GM21360 (cell line): Measurements from ENCODE around the gene SMG1.
A peak's percentile ranks its signal among the peaks of the same experiment; 100 is the strongest.
"Not testable (repeated sequence)": the region's sequence is repeated elsewhere in the genome, so short reads cannot be mapped to it uniquely, and the experiment has no call there.

Source experiments
- ATAC-seq: cut with Tn5 transposase; IDR thresholded peaks from one replicate; pipeline ENCODE4 v1.9.1; 2021; ENCODE audit warnings: mild to moderate bottlenecking, moderate library complexity; ENCODE audit not compliant: unreplicated experiment

Gene SMG1

DNA sequence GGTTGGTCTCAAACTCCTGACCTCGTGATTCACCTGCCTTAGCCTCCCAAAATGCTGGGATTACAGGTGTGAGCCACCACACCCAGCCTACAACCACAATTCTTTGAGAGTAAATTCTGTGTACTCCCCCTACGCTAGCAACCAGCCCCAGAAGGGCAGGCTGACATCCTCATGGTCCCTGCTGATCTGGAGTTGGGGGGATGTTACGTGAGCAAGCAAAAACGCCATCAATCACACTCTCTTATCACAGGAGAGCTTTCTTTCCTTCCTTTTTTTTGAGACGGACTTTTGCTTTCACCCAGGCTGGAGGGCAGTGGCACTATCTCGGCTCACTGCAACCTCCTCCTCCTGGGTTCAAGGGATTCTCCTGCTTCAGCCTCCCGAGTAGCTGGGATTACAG is 154.0 kb downstream of the SMG1 start:
- ATAC-seq, result not testable (repeated sequence)

DNA sequence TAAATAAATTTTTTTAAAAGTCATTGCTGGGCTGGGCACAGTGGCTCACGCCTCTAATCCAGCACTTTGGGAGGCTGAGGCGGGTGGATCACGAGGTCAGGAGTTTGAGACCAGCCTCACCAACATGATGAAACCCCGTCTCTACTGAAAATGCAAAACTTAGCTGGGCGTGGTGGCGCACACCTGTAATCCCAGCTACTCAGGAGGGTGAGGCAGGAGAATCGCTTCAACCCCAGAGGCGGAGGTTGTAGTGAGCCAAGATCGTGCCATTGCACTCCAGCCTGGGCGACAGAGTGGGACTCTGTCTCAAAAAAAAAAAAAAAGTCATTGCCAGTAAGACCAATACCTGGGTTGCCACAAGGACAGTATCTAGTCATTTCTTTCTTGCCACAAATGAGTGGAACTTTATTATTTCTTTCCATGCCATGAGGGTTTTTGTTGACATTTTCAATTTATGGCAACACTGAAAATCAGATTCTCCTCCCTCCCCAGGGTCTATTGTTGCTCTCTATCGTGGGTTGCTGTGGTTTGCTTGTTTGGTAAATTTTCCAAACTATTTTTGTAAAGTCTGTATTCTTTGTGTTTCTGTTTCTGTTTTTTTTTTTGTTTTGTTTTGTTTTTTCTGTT is 155.8 kb downstream of the SMG1 start:
- not testable (repeated sequence) for ATAC-seq

DNA sequence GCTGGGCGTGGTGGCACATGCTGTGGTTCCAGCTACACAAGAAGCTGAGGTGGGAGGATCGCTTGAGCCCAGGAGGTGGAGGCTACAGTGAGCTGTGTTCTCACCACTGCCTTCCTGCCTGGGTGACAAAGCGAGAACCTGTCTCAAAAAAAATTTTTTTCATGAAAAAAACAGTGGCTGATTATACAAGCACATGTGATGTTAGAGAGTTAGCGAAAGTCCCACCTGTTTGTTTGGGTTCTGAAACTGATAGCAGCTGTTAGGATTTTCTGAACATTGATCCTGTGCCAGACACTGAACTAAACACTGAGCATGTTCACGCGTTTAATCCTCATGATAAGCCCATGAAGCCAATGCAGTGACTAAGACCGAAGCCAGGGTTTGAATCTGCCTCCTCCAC is 159.0 kb downstream of the SMG1 start:
- ATAC-seq, result peak; percentile 39

DNA sequence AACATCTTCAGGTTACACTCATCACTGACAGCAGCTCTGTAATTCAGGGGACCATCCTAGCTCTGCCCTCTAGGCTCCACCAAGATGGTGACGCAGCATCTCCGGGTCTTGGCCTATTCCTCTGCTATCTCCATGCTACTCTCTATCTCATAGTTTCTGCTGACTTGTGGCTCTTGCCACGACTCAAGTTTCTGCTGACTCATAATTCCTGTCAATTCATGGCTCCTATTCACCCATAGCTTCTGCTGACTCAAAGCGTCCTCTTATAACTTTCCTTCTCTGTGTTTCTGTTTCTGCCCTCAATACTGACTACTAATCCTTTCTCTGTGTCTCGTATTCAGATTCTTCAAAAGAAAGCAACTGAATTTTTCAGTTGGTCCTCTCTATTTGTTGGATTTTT is 163.5 kb downstream of the SMG1 start:
- peak; percentile 53 for ATAC-seq

DNA sequence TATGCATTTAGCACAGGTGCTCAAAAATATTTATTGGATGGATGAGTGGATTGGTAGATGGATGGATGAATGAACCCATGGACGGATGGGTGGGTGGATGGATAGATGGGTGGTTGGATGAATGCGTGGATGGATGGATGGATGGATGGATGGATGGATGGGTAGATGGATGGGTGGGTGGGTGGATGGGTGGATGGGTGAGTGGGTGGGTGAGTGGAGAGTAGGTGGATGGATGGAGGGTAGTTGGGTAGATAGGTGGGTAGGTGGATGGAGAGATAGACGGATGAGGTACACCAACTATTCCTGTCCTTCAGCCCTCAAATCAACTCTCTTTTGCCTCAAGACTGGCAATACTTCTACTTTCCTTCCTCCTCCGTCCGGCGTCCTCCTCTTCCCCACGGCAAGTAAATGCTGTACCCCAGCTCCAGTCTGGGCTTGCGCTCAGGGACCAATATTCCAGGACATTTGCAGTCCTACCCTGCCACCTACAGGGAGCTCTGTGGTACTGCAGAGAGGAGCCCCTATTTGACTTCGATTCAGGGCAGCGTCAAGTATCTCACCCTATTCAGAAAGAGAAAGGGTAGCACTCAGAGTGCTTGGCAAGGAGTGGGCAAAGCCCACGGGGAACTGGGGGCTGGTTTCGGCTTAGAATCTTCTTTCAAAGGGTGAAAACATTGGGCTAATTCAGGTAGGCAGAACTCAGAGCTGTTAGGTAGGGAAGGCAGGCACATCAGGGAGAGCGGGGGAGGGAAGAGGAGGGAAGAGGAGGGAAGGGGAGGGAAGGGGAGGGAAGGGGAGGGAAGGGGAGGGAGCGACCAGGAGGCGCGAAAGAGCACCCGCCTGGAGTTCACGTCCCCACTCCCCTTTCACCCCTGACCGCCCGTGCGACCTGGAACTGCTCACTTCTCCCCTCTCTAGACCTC is 166.3 kb downstream of the SMG1 start:
- ATAC-seq, result not testable (repeated sequence)

DNA sequence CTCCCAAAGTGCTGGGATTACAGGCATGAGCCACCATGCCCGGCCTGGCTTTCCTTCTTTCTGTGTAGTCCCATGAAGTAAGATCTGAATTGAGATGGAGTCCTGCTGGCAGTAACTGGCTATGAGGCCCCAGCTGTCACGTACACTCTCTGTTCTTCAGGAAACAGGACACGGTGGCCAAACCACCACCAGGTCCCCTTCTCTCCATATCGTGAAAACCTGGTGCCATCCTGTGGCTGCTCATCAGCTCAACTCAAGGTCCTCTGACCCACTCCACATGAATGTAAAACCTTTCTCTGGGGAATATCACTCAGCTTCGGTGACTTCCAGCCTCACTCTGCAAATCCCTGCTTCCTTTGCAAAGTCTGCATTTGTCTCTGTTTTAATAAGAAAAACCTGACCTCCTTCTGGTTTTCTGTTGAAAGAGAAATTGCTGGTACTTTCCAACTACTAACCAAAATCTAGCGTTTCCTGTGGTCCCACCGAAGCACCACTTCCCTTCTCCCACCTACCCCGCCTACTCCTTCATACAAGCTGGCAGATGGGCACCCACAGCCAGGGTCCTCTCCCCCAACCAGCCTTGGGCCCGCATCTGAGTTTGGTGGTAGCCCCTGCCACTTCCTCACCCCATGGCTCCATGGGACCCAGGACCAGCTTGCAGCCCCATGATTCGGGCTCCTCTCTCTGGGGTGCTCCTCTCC is 168.1 kb downstream of the SMG1 start:
- not testable (repeated sequence) for ATAC-seq

DNA sequence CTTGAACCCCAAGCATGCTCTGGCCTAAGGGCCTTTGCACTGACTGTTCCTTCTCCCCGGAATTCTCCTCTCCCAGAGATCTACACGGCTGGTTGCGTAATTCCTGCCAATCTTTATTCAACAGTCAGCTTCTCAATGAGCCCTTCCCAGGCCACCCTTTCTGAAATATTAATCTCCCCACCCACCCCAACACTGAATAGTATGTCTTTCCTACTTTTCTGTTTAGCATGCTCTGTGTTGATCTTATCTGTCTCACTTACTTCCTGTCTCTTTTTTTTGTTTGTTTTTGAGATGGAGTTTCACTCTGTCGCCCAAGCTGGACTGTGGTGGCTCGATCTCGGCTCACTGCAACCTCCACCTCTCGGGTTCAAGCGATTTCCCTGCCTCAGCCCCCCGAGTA is 169.6 kb downstream of the SMG1 start:
- ATAC-seq, result not testable (repeated sequence)
